HepG2 (cell line): ENCODE data around the gene THRB. TPM values are rescaled to one million over a fixed set of nuclear protein-coding genes. Genes with fewer than 3 reads are reported as not detected.

Experiments
- CENPBD1 ChIP-seq: sonication (generic); formaldehyde crosslinking; IDR thresholded peaks from 2 replicates; pipeline ENCODE4 v1.8.0; 2022; ENCODE audit warnings: missing genetic modification reagents, low read depth, mild to moderate bottlenecking, borderline replicate concordance
- NAIF1 ChIP-seq: sonication (generic); formaldehyde crosslinking; IDR thresholded peaks from 2 replicates; pipeline ENCODE4 v1.5.0; 2020; ENCODE audit warnings: mild to moderate bottlenecking, missing genetic modification reagents, borderline replicate concordance
- PBX2 ChIP-seq: IDR thresholded peaks from 2 replicates; pipeline ENCODE4 v1.6.1; 2016; ENCODE audit warnings: control low read depth
- RBM39 ChIP-seq: fragments of 200-400 bp; formaldehyde crosslinking; IDR thresholded peaks from one replicate; pipeline ENCODE4 v1.6.1; 2018; ENCODE audit warnings: antibody characterized with exemption, mild to moderate bottlenecking, low read depth, low read length; ENCODE audit not compliant: poor library complexity, severe bottlenecking
- RELA ChIP-seq: sonication (generic); formaldehyde crosslinking; IDR thresholded peaks from 2 replicates; pipeline ENCODE4 v1.4.0; 2020; ENCODE audit warnings: missing genetic modification reagents
- SOX5 ChIP-seq: IDR thresholded peaks from 2 replicates; pipeline ENCODE4 v1.6.1; 2016; ENCODE audit warnings: borderline replicate concordance
- YY1 ChIP-seq: IDR thresholded peaks from 2 replicates; pipeline ENCODE4 v1.6.1; 2011; ENCODE audit warnings: low read length, low read depth, moderate library complexity, mild to moderate bottlenecking; ENCODE audit not compliant: insufficient read depth, insufficient replicate concordance
- ZNF318 ChIP-seq: sonication (generic); formaldehyde crosslinking; IDR thresholded peaks from 2 replicates; pipeline ENCODE4 v1.4.0; 2020; ENCODE audit warnings: mild to moderate bottlenecking, missing genetic modification reagents
- ZNF549 ChIP-seq: sonication (generic); formaldehyde crosslinking; IDR thresholded peaks from 2 replicates; pipeline ENCODE4 v1.5.0; 2020; ENCODE audit warnings: missing genetic modification reagents
- ZNF616 ChIP-seq: sonication (generic); formaldehyde crosslinking; IDR thresholded peaks from 2 replicates; pipeline ENCODE4 v1.5.0; 2020; ENCODE audit warnings: low read depth, mild to moderate bottlenecking, missing genetic modification reagents
- ZNF816 ChIP-seq: sonication (generic); formaldehyde crosslinking; IDR thresholded peaks from 2 replicates; pipeline ENCODE4 v1.8.0; 2022; ENCODE audit warnings: missing genetic modification reagents, mild to moderate bottlenecking, borderline replicate concordance
- ZNF839 ChIP-seq: sonication (generic); formaldehyde crosslinking; IDR thresholded peaks from 2 replicates; pipeline ENCODE4 v1.4.0; 2020; ENCODE audit warnings: missing genetic modification reagents, mild to moderate bottlenecking, borderline replicate concordance
- polyA plus RNA-seq, 8 experiments: library from polyadenylated mRNA; depleted of rRNA in 3 of 8; stranded (reverse) in 7 of 8; unstranded in 1 of 8; fragments of >200 nt; fragmentation: Illumina TruSeq in 4 of 8; extraction: Trizol in 4 of 8; gene quantifications; 2 replicates each; pipeline versions ENCODE4 v1.2.1 to v1.2.3, GENCODE V29; 2011 to 2016; ENCODE audit warnings: low read depth in 4 of 8, missing spikeins in 1 of 8, mixed read lengths in 1 of 8; ENCODE audit not compliant: insufficient read depth in 1 of 8
- total RNA-seq, 5 experiments: library from RNA; depleted of rRNA; stranded (reverse); fragments of >200 nt; fragmentation: Illumina TruSeq; extraction: Trizol; gene quantifications; 2 replicates each; pipeline ENCODE4 v1.2.3, GENCODE V29; 2016; ENCODE audit warnings: low read depth in 1 of 5
- TF ChIP-seq, protein P1 (sequence below): sonication (generic); formaldehyde crosslinking; IDR thresholded peaks from 2 replicates; pipeline ENCODE4 v1.5.0; 2020; ENCODE audit warnings: mild to moderate bottlenecking, missing genetic modification reagents

Gene THRB
- total and polyA plus RNA-seq, 2 of the 13 experiments (the other 11 are each of a cell fraction or from before 2014, with no cell fraction given), result 4.7 to 22.7 TPM

- no peak for TF ChIP-seq ZNF318 (CRISPR knock-in tag)
- peak; percentile 78; the same call in 1 of the 2 replicates for TF ChIP-seq NAIF1
- TF ChIP-seq, protein P1, sequence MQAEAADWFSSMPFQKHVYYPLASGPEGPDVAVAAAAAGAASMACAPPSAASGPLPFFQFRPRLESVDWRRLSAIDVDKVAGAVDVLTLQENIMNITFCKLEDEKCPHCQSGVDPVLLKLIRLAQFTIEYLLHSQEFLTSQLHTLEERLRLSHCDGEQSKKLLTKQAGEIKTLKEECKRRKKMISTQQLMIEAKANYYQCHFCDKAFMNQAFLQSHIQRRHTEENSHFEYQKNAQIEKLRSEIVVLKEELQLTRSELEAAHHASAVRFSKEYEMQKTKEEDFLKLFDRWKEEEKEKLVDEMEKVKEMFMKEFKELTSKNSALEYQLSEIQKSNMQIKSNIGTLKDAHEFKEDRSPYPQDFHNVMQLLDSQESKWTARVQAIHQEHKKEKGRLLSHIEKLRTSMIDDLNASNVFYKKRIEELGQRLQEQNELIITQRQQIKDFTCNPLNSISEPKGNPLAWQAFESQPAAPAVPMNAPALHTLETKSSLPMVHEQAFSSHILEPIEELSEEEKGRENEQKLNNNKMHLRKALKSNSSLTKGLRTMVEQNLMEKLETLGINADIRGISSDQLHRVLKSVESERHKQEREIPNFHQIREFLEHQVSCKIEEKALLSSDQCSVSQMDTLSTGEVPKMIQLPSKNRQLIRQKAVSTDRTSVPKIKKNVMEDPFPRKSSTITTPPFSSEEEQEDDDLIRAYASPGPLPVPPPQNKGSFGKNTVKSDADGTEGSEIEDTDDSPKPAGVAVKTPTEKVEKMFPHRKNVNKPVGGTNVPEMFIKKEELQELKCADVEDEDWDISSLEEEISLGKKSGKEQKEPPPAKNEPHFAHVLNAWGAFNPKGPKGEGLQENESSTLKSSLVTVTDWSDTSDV, result no peak
- no peak for TF ChIP-seq RELA (CRISPR knock-in tag)
- no peak for TF ChIP-seq ZNF839
- TF ChIP-seq SOX5 (CRISPR knock-in tag), result peak; percentile 88; the same call in 1 of the 2 replicates
- peak; percentile 18; the same call in 1 of the 2 replicates for TF ChIP-seq ZNF816 (CRISPR knock-in tag)
- no peak for TF ChIP-seq CENPBD1 (CRISPR knock-in tag)
- peak; percentile 33; the same call in 1 of the 2 replicates for TF ChIP-seq PBX2 (CRISPR knock-in tag)
- TF ChIP-seq YY1, result no peak
- TF ChIP-seq ZNF549 (CRISPR knock-in tag), result no peak; the same call in 1 of the 2 replicates
- no peak for TF ChIP-seq RBM39
- TF ChIP-seq ZNF616 (CRISPR knock-in tag), result no peak
These were observed 43.1 kb downstream of the THRB start (continued) for GRCh38 chr3:24451461-24452099.
